ENCODE measurements around the gene DCUN1D2.

DNA sequence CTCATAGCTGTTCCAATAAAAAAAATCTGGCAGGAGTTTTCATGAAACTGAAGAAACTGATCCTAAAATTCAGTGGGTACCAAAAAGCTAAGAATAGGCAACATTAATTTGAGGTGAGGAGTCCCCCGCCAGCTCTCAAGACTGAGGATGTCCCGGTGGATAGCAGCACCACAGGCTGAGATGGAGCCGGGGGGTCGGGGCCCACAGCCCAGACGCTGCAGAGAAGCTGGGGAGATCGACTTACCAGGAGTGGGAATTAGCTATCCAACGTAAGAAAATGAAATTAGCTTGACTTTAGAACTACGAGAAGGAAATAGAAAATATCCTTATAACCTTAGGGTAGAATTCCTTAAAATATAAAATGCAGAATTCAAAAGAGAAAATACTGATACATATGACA, 23.2 kb upstream of the DCUN1D2 start:
- TF ChIP-seq, protein P1, sequence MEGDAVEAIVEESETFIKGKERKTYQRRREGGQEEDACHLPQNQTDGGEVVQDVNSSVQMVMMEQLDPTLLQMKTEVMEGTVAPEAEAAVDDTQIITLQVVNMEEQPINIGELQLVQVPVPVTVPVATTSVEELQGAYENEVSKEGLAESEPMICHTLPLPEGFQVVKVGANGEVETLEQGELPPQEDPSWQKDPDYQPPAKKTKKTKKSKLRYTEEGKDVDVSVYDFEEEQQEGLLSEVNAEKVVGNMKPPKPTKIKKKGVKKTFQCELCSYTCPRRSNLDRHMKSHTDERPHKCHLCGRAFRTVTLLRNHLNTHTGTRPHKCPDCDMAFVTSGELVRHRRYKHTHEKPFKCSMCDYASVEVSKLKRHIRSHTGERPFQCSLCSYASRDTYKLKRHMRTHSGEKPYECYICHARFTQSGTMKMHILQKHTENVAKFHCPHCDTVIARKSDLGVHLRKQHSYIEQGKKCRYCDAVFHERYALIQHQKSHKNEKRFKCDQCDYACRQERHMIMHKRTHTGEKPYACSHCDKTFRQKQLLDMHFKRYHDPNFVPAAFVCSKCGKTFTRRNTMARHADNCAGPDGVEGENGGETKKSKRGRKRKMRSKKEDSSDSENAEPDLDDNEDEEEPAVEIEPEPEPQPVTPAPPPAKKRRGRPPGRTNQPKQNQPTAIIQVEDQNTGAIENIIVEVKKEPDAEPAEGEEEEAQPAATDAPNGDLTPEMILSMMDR (conservative IDR thresholded peaks at IDR 0.05), result no peak
- TF ChIP-seq ZFX (IDR thresholded peaks at IDR 0.05), result no peak
